ENCODE results near the gene MIX23. TPM values are rescaled to one million over a fixed set of nuclear protein-coding genes. Genes with fewer than 3 reads are reported as not detected.

MIX23 gene
- total RNA-seq, 1 donor from 2014 or later, result 104 TPM

DNA sequence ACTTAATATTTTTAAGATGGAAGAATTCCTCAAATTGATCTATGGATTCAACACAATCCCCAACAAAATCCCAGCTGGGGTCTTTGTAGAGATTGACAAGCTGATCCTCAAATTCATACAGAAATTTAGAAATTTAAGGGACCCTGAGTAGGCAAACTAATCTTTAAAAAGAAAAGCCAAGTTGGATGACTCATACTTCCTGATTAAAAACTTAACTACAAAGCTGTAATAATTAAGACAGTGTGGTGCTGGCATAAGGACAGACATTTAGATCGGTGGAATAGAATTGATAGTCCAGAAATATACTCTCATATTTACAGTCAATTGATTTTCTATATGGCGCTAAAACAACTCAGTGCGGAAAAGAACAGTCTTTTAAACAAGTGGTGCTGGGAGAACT is 12.6 kb upstream of the MIX23 start:
- Histone ChIP-seq H3K79me2 (ENCODE audit: low read depth) (no peaks in the 10 kb centered on the region), H3K36me3 (no peaks in the 10 kb centered on the region), H3K9me3 (ENCODE audit: low read depth) (no peaks in the 10 kb centered on the region), H3K4me3 (no peak overlapping the region), H3F3A (ENCODE audit: low read depth) (no peaks in the 10 kb centered on the region), H3K27ac (no peak overlapping the region), H3K4me1 (no peaks in the 10 kb centered on the region), H3K9ac (peak overlapping the region; percentile 15), H3K27me3 (no peaks in the 10 kb centered on the region), H3K4me2 (no peak overlapping the region), H4K20me1 (ENCODE audit: low read depth) (peaks cover 6% of the 10 kb centered on the region), H2AFZ (replicated peaks) (no peak overlapping the region)
- no peak for DNase-seq (ENCODE audit: low spot score)
- Mint-ChIP-seq H3K4me1 (no peaks in the 10 kb centered on the region), H3K4me3 (no peak overlapping the region), H3K27ac (no peak overlapping the region), H3K9me3 (no peaks in the 10 kb centered on the region), H3K27me3 (ENCODE audit: insufficient read depth, low read depth) (no peaks in the 10 kb centered on the region), H3K36me3 (no peaks in the 10 kb centered on the region)
- TF ChIP-seq, protein P1, sequence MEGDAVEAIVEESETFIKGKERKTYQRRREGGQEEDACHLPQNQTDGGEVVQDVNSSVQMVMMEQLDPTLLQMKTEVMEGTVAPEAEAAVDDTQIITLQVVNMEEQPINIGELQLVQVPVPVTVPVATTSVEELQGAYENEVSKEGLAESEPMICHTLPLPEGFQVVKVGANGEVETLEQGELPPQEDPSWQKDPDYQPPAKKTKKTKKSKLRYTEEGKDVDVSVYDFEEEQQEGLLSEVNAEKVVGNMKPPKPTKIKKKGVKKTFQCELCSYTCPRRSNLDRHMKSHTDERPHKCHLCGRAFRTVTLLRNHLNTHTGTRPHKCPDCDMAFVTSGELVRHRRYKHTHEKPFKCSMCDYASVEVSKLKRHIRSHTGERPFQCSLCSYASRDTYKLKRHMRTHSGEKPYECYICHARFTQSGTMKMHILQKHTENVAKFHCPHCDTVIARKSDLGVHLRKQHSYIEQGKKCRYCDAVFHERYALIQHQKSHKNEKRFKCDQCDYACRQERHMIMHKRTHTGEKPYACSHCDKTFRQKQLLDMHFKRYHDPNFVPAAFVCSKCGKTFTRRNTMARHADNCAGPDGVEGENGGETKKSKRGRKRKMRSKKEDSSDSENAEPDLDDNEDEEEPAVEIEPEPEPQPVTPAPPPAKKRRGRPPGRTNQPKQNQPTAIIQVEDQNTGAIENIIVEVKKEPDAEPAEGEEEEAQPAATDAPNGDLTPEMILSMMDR (IDR thresholded peaks at IDR 0.05), result no peak
- TF ChIP-seq EZH2phosphoT487 (IDR thresholded peaks at IDR 0.05) (no peak), EZH2 (IDR thresholded peaks at IDR 0.05) (no peak)

DNA sequence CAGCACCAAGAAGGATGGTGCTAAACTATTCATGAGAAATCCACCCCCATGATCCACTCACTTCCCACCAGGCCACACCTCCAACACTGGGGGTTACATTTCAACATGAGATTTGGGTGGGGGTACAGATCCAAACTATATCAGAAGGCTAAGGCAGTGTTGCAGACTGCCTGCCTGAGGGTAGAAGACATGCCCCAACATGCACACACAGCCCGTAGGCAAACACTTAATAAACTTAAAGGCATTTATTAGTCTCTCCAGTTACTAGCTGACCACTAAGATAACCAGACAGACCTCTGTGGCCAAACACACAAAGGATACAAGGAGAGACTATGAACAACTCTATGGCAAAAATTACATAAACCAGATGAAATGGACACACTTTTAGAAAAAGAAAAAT is 11.1 kb upstream of the MIX23 start:
- Mint-ChIP-seq H3K4me1 (no peaks in the 10 kb centered on the region), H3K27ac (no peak overlapping the region), H3K9me3 (no peaks in the 10 kb centered on the region), H3K4me3 (no peak overlapping the region), H3K36me3 (no peaks in the 10 kb centered on the region), H3K27me3 (ENCODE audit: insufficient read depth, low read depth) (no peaks in the 10 kb centered on the region)
- no peak overlapping the region for H3K4me3 ChIP-seq
- no peaks in the 10 kb centered on the region for H3K36me3 ChIP-seq
- H2AFZ ChIP-seq (replicated peaks), result no peak overlapping the region
- H3K4me1 ChIP-seq, result no peaks in the 10 kb centered on the region
- H3K27ac ChIP-seq, result no peak overlapping the region
- no peaks in the 10 kb centered on the region for H3K79me2 ChIP-seq (ENCODE audit: low read depth)
- no peak overlapping the region for H3K4me2 ChIP-seq
- no peaks in the 10 kb centered on the region for H3K27me3 ChIP-seq
- H3F3A ChIP-seq (ENCODE audit: low read depth), result no peaks in the 10 kb centered on the region
- no peaks in the 10 kb centered on the region for H3K9me3 ChIP-seq (ENCODE audit: low read depth)
- TF ChIP-seq EZH2 (IDR thresholded peaks at IDR 0.05), result no peak
- TF ChIP-seq, protein P1 (IDR thresholded peaks at IDR 0.05), result no peak
- no peak for TF ChIP-seq EZH2phosphoT487 (IDR thresholded peaks at IDR 0.05)
- H3K9ac ChIP-seq, result no peak overlapping the region
- peaks cover 17% of the 10 kb centered on the region for H4K20me1 ChIP-seq (ENCODE audit: low read depth)
- DNase-seq (ENCODE audit: low spot score), result no peak

DNA sequence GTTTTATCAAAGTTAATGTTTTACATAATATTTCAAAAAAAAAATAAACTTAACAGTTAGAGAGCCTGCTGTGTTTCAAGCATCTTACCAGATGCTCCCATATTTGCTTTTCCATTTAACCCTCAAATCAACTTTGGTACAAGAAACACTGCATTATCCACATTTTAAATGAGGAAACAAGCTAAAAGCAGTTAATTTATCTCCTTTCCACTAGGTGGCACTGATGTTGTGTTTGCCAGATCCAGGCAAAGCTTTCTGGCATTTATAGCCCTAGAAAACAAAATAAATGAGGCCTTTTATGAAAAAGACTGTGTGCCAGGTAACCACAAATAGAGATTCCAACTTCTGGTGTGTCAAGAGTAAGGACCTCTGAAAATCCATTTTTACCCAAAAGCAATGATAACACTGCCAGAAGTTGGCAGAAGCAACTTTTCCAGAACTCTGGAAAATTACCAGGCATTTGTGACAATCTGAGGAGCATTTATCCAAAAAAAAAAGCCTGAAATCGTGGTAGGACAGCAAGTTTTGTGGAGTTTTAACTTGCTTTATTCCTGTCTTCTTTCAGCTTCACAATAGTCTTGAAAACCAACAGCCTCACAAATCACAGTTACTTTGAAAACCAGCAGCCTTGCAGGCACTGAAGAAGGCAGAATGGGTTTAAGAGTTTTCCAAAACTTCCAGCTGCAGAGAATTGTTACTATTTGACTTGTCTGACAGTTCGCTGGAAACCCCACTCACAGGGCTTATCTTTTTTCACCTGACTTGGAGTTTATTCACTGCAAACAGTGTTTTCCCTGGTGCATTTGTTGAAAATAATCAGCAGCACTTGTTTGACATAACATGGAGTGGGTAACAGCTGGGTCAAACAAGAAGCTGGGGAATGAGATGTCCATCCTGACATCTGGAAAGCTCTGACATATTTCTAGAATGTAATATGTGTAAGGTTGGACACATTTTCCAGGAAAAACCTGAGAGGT is 10.1 kb upstream of the MIX23 start:
- Histone ChIP-seq H3K36me3 (no peaks in the 10 kb centered on the region), H3K27ac (no peak overlapping the region), H3K79me2 (ENCODE audit: low read depth) (no peaks in the 10 kb centered on the region), H4K20me1 (ENCODE audit: low read depth) (peaks cover 17% of the 10 kb centered on the region), H3K9ac (no peak overlapping the region), H2AFZ (replicated peaks) (no peak overlapping the region), H3K9me3 (ENCODE audit: low read depth) (no peaks in the 10 kb centered on the region), H3K4me3 (no peak overlapping the region), H3K4me1 (no peaks in the 10 kb centered on the region), H3F3A (ENCODE audit: low read depth) (no peaks in the 10 kb centered on the region), H3K27me3 (no peaks in the 10 kb centered on the region), H3K4me2 (no peak overlapping the region)
- TF ChIP-seq, protein P1 (IDR thresholded peaks at IDR 0.05), result peak; percentile 81
- TF ChIP-seq EZH2phosphoT487 (IDR thresholded peaks at IDR 0.05), result no peak
- H3K27me3 Mint-ChIP-seq (ENCODE audit: insufficient read depth, low read depth), result no peaks in the 10 kb centered on the region
- H3K4me1 Mint-ChIP-seq, result no peaks in the 10 kb centered on the region
- DNase-seq (ENCODE audit: low spot score), result peak; percentile 57
- no peaks in the 10 kb centered on the region for H3K36me3 Mint-ChIP-seq
- no peak overlapping the region for H3K27ac Mint-ChIP-seq
- H3K4me3 Mint-ChIP-seq, result no peak overlapping the region
- no peaks in the 10 kb centered on the region for H3K9me3 Mint-ChIP-seq
